ENCODE measurements around the gene TRIM7. TPM values are rescaled to one million over a fixed set of nuclear protein-coding genes. Genes with fewer than 3 reads are reported as not detected.
A peak's percentile ranks its signal among the peaks of the same experiment; 100 is the strongest.

TRIM7 gene
- total and polyA plus RNA-seq, 2 experiments from 2014 or later, result 3.1 to 6.8 TPM

- no peak for DNase-seq
- peak overlapping the region; percentile 78 for H2AFZ ChIP-seq
- in situ Hi-C loops (cut with MboI), result no loop called here
- H3K4me1 ChIP-seq (ENCODE audit: insufficient read depth), result no peaks in the 10 kb centered on the region
- no peak overlapping the region for H3K27ac ChIP-seq
- H3K4me2 ChIP-seq (ENCODE audit: unreplicated experiment), result peak overlapping the region; percentile 15
- no peaks in the 10 kb centered on the region for H3K9me3 ChIP-seq (ENCODE audit: low read depth)
- H3K27me3 ChIP-seq (replicated peaks; ENCODE audit: insufficient read depth), result no peaks in the 10 kb centered on the region
- H3F3A ChIP-seq (ENCODE audit: insufficient read depth), result peaks cover 22% of the 10 kb centered on the region
- peak overlapping the region; percentile 16; the same call in 1 of the 2 replicates for H3K9ac ChIP-seq
- no peaks in the 10 kb centered on the region for H3K79me2 ChIP-seq (ENCODE audit: insufficient read depth)
- WGBS, 2 experiments (ENCODE audit: low coverage in 1 of 2, low lambda C conversion rate in 2 of 2, missing lambda C conversion rate in 2 of 2), result 6 to 8% methylated on average over 12 to 17 of the region's 17 CpGs
- TF ChIP-seq EZH2phosphoT487 (IDR thresholded peaks at IDR 0.05; ENCODE audit: insufficient read depth, low read depth) (no peak), EZH2 (IDR thresholded peaks at IDR 0.05; ENCODE audit: insufficient read depth, poor library complexity, severe bottlenecking) (no peak)
- no peaks in the 10 kb centered on the region for H3K9me2 ChIP-seq (ENCODE audit: insufficient read depth)
- no peaks in the 10 kb centered on the region for H4K20me1 ChIP-seq (ENCODE audit: insufficient read depth)
- no peaks in the 10 kb centered on the region for H3K36me3 ChIP-seq (ENCODE audit: low read depth)
- H3K4me3 ChIP-seq, result peak overlapping the region; percentile 65
Measured at GRCh38 chr5:181203777-181204112, 1.3 kb downstream of the TRIM7 start.

GRCh38 chr5:181203093-181203711 lies 1.8 kb downstream of the TRIM7 start:
- 31 to 37% methylated on average over 11 of the region's 11 CpGs for WGBS, 2 experiments (ENCODE audit: low coverage in 1 of 2, low lambda C conversion rate in 2 of 2, missing lambda C conversion rate in 2 of 2)
- H3K36me3 ChIP-seq (ENCODE audit: low read depth), result no peaks in the 10 kb centered on the region
- 0 out of 2 replicates have a peak overlapping the region, but pooled peaks have one; percentile 78 for H2AFZ ChIP-seq
- no peaks in the 10 kb centered on the region for H3K79me2 ChIP-seq (ENCODE audit: insufficient read depth)
- in situ Hi-C loops (cut with MboI), result no loop called here
- peak; percentile 85 for DNase-seq
- H3K27ac ChIP-seq, result no peak overlapping the region
- no peak overlapping the region for H3K4me3 ChIP-seq
- peaks cover 19% of the 10 kb centered on the region for H3F3A ChIP-seq (ENCODE audit: insufficient read depth)
- H3K9me3 ChIP-seq (ENCODE audit: low read depth), result no peaks in the 10 kb centered on the region
- peak overlapping the region; percentile 9 for H3K4me2 ChIP-seq (ENCODE audit: unreplicated experiment)
- H3K4me1 ChIP-seq (ENCODE audit: insufficient read depth), result no peaks in the 10 kb centered on the region
- H3K9ac ChIP-seq, result 0 out of 2 replicates have a peak overlapping the region, but pooled peaks have one; percentile 16
- no peak for TF ChIP-seq EZH2 (IDR thresholded peaks at IDR 0.05; ENCODE audit: insufficient read depth, poor library complexity, severe bottlenecking)
- no peak for TF ChIP-seq EZH2phosphoT487 (IDR thresholded peaks at IDR 0.05; ENCODE audit: insufficient read depth, low read depth)
- H4K20me1 ChIP-seq (ENCODE audit: insufficient read depth), result no peaks in the 10 kb centered on the region
- H3K27me3 ChIP-seq (replicated peaks; ENCODE audit: insufficient read depth), result no peaks in the 10 kb centered on the region
- H3K9me2 ChIP-seq (ENCODE audit: insufficient read depth), result no peaks in the 10 kb centered on the region

- no peaks in the 10 kb centered on the region for H3K4me1 ChIP-seq (ENCODE audit: insufficient read depth)
- H4K20me1 ChIP-seq (ENCODE audit: insufficient read depth), result no peaks in the 10 kb centered on the region
- no peaks in the 10 kb centered on the region for H3K9me3 ChIP-seq (ENCODE audit: low read depth)
- H3F3A ChIP-seq (ENCODE audit: insufficient read depth), result peaks cover 1% of the 10 kb centered on the region
- H3K4me3 ChIP-seq, result no peak overlapping the region
- no peak overlapping the region for H3K4me2 ChIP-seq (ENCODE audit: unreplicated experiment)
- no peak overlapping the region for H3K9ac ChIP-seq
- no peak overlapping the region for H3K27ac ChIP-seq
- no peak overlapping the region for H2AFZ ChIP-seq
- TF ChIP-seq EZH2phosphoT487 (IDR thresholded peaks at IDR 0.05; ENCODE audit: insufficient read depth, low read depth) (no peak), EZH2 (IDR thresholded peaks at IDR 0.05; ENCODE audit: insufficient read depth, poor library complexity, severe bottlenecking) (no peak)
- H3K27me3 ChIP-seq (replicated peaks; ENCODE audit: insufficient read depth), result no peaks in the 10 kb centered on the region
- in situ Hi-C loops (cut with MboI), result no loop called here
- no peaks in the 10 kb centered on the region for H3K79me2 ChIP-seq (ENCODE audit: insufficient read depth)
- WGBS, 2 experiments (ENCODE audit: low coverage in 1 of 2, low lambda C conversion rate in 2 of 2, missing lambda C conversion rate in 2 of 2), result 95 to 98% methylated on average over 4 of the region's 4 CpGs
- H3K36me3 ChIP-seq (ENCODE audit: low read depth), result no peaks in the 10 kb centered on the region
- no peaks in the 10 kb centered on the region for H3K9me2 ChIP-seq (ENCODE audit: insufficient read depth)
- DNase-seq, result no peak
Measured at GRCh38 chr5:181200816-181201215, 4.2 kb downstream of the TRIM7 start.

GRCh38 chr5:181199881-181200638 lies 4.9 kb downstream of the TRIM7 start:
- in situ Hi-C loops (cut with MboI), result no loop called here
- no peak overlapping the region for H3K9ac ChIP-seq
- no peaks in the 10 kb centered on the region for H3K79me2 ChIP-seq (ENCODE audit: insufficient read depth)
- H4K20me1 ChIP-seq (ENCODE audit: insufficient read depth), result no peaks in the 10 kb centered on the region
- no peak overlapping the region for H3K4me2 ChIP-seq (ENCODE audit: unreplicated experiment)
- no peaks in the 10 kb centered on the region for H3K36me3 ChIP-seq (ENCODE audit: low read depth)
- H3K9me2 ChIP-seq (ENCODE audit: insufficient read depth), result no peaks in the 10 kb centered on the region
- H3K4me3 ChIP-seq, result no peak overlapping the region
- H2AFZ ChIP-seq, result no peak overlapping the region
- no peaks in the 10 kb centered on the region for H3K27me3 ChIP-seq (replicated peaks; ENCODE audit: insufficient read depth)
- DNase-seq, result no peak
- no peaks in the 10 kb centered on the region for H3K4me1 ChIP-seq (ENCODE audit: insufficient read depth)
- H3K27ac ChIP-seq, result no peak overlapping the region
- 76 to 80% methylated on average over 12 of the region's 12 CpGs for WGBS, 2 experiments (ENCODE audit: low coverage in 1 of 2, low lambda C conversion rate in 2 of 2, missing lambda C conversion rate in 2 of 2)
- no peaks in the 10 kb centered on the region for H3K9me3 ChIP-seq (ENCODE audit: low read depth)
- TF ChIP-seq EZH2phosphoT487 (IDR thresholded peaks at IDR 0.05; ENCODE audit: insufficient read depth, low read depth) (no peak), EZH2 (IDR thresholded peaks at IDR 0.05; ENCODE audit: insufficient read depth, poor library complexity, severe bottlenecking) (no peak)
- H3F3A ChIP-seq (ENCODE audit: insufficient read depth), result no peaks in the 10 kb centered on the region
